ENCODE results near the gene ALG14.
"Not testable (repeated sequence)": the region's sequence is repeated elsewhere in the genome, so short reads cannot be mapped to it uniquely, and the experiment has no call there.

ALG14 gene

GRCh38 chr1:95006681-95007080 is 66.1 kb downstream of the ALG14 start:
- no peak for DNase-seq (ENCODE audit: low spot score)

GRCh38 chr1:95005584-95005983 is 67.2 kb downstream of the ALG14 start:
- no peak for DNase-seq (ENCODE audit: low spot score)

GRCh38 chr1:95004013-95004412 is 68.7 kb downstream of the ALG14 start:
- no peak for DNase-seq (ENCODE audit: low spot score)

- no peak for DNase-seq (ENCODE audit: low spot score)
These were observed 69.4 kb downstream of the ALG14 start for GRCh38 chr1:95003433-95003738.

- peak; percentile 48 for DNase-seq (ENCODE audit: low spot score)
These were observed 70.0 kb downstream of the ALG14 start for GRCh38 chr1:95002540-95003432.

- DNase-seq (ENCODE audit: low spot score): no peak
These were observed 70.6 kb downstream of the ALG14 start for GRCh38 chr1:95002164-95002539.

GRCh38 chr1:94999456-95000131 is 73.2 kb downstream of the ALG14 start:
- DNase-seq (ENCODE audit: low spot score): no peak

- DNase-seq (ENCODE audit: low spot score): no peak
These were observed 74.0 kb downstream of the ALG14 start for GRCh38 chr1:94998748-94999147.

GRCh38 chr1:94998114-94998513 is 74.6 kb downstream of the ALG14 start:
- no peak for DNase-seq (ENCODE audit: low spot score)

- DNase-seq (ENCODE audit: low spot score): not testable (repeated sequence)
These were observed 77.2 kb downstream of the ALG14 start for GRCh38 chr1:94995536-94995935.

- no peak for DNase-seq (ENCODE audit: low spot score)
These were observed 77.9 kb downstream of the ALG14 start for GRCh38 chr1:94994805-94995204.

- no peak for DNase-seq (ENCODE audit: low spot score)
These were observed 78.7 kb downstream of the ALG14 start for GRCh38 chr1:94993931-94994645.

GRCh38 chr1:94992863-94993563 is 79.7 kb downstream of the ALG14 start:
- DNase-seq (ENCODE audit: low spot score): no peak

GRCh38 chr1:94992161-94992560 is 80.6 kb downstream of the ALG14 start:
- no peak for DNase-seq (ENCODE audit: low spot score)

- no peak for DNase-seq (ENCODE audit: low spot score)
These were observed 82.8 kb downstream of the ALG14 start for GRCh38 chr1:94989911-94990473.

- DNase-seq (ENCODE audit: low spot score): no peak
These were observed 83.4 kb downstream of the ALG14 start for GRCh38 chr1:94989398-94989797.

GRCh38 chr1:94988356-94988755 is 84.4 kb downstream of the ALG14 start:
- DNase-seq (ENCODE audit: low spot score): no peak

- DNase-seq (ENCODE audit: low spot score): no peak
These were observed 86.0 kb downstream of the ALG14 start for GRCh38 chr1:94986783-94987182.

- peak; percentile 39 for DNase-seq (ENCODE audit: low spot score)
These were observed 89.5 kb downstream of the ALG14 start for GRCh38 chr1:94983171-94983739.

GRCh38 chr1:94982398-94982797 is 90.4 kb downstream of the ALG14 start:
- DNase-seq (ENCODE audit: low spot score): no peak

GRCh38 chr1:94981575-94981973 is 91.2 kb downstream of the ALG14 start:
- no peak for DNase-seq (ENCODE audit: low spot score)

Data from pons (tissue), 1 donor.